GM06990 (cell line): ENCODE results near the gene IFT81.

ENCODE experiments used
- DNase-seq: peaks from one replicate; pipeline ENCODE4 v3.0.0-alpha.2; 2011; ENCODE audit not compliant: insufficient read length; ENCODE audit errors: extremely low read depth
- H3K27me3 ChIP-seq: replicated peaks from 2 replicates; pipeline ENCODE4 v1.6.0; 2011; ENCODE audit warnings: low read length; ENCODE audit not compliant: control insufficient read depth, insufficient read depth
- H3K36me3 ChIP-seq: 2 replicates; pipeline ENCODE4 v1.5.1; 2011; ENCODE audit warnings: low read length; ENCODE audit not compliant: control insufficient read depth, insufficient read depth
- H3K4me3 ChIP-seq: replicated peaks from 2 replicates; pipeline ENCODE4 v1.5.1; 2011; ENCODE audit warnings: low read depth, mild to moderate bottlenecking, control low read depth, low read length
- CTCF ChIP-seq: IDR thresholded peaks from 2 replicates; pipeline ENCODE4 v1.5.1; 2011; ENCODE audit warnings: low read length, control low read depth, mild to moderate bottlenecking, inconsistent platforms; ENCODE audit not compliant: insufficient read depth, poor library complexity, severe bottlenecking

The IFT81 gene

GRCh38 chr12:110266381-110266960, 142.3 kb downstream of the IFT81 start:
- H3K27me3 ChIP-seq, result no peaks in the 10 kb centered on the region
- H3K4me3 ChIP-seq, result no peak overlapping the region
- H3K36me3 ChIP-seq, result no peaks in the 10 kb centered on the region
- no peak for TF ChIP-seq CTCF
- no peak for DNase-seq

GRCh38 chr12:110266980-110267620, 142.9 kb downstream of the IFT81 start:
- no peak overlapping the region for H3K4me3 ChIP-seq
- no peak for TF ChIP-seq CTCF
- DNase-seq, result no peak

More at GRCh38 chr12:110266980-110267620, 142.9 kb downstream of the IFT81 start:
- H3K36me3 ChIP-seq, result no peaks in the 10 kb centered on the region
- H3K27me3 ChIP-seq, result no peaks in the 10 kb centered on the region
